H1 (cell line): ENCODE data around the gene TMEM223. TPM values are rescaled to one million over a fixed set of nuclear protein-coding genes. Genes with fewer than 3 reads are reported as not detected.

ENCODE experiments used
- ASH2L ChIP-seq: fragments of 200-600, 300-600 bp; sonication (generic); IDR thresholded peaks from one replicate; pipeline ENCODE4 v1.7.1; 2017; ENCODE audit warnings: low read length
- CBX5 ChIP-seq: fragments of 300-800, 300-1000 bp; sonication (generic); IDR thresholded peaks from 2 replicates; pipeline ENCODE4 v1.7.1; 2016; ENCODE audit warnings: antibody characterized with exemption, low read length, low read depth
- CEBPB ChIP-seq: IDR thresholded peaks from 2 replicates; pipeline ENCODE4 v1.6.1; 2012; ENCODE audit warnings: low read depth, low read length
- EGR1 ChIP-seq: IDR thresholded peaks from 2 replicates; pipeline ENCODE4 v1.6.1; 2011; ENCODE audit warnings: low read depth, low read length, borderline replicate concordance
- GTF2F1 ChIP-seq: IDR thresholded peaks from 2 replicates; pipeline ENCODE4 v1.6.1; 2012; ENCODE audit warnings: low read depth, low read length, improper control_type of control experiment, borderline replicate concordance
- KDM5A ChIP-seq: fragments of 200-600 bp; IDR thresholded peaks from 2 replicates; pipeline ENCODE4 v1.7.1; 2012; ENCODE audit warnings: mild to moderate bottlenecking, low read length, inconsistent platforms, mixed read lengths
- PHF8 ChIP-seq: fragments of 200-600 bp; sonication (generic); conservative IDR thresholded peaks from 2 replicates; pipeline ENCODE4 v1.7.1; 2012; ENCODE audit warnings: low read depth, mild to moderate bottlenecking, inconsistent platforms, low read length, moderate library complexity
- RAD21 ChIP-seq, 2 experiments: IDR thresholded peaks in 1 of 2; conservative IDR thresholded peaks in 1 of 2; 2 replicates each; pipeline ENCODE4 v1.6.1; 2011; ENCODE audit warnings: low read depth in 2 of 2, low read length in 2 of 2, improper control_type of control experiment in 1 of 2, inconsistent platforms in 1 of 2, mild to moderate bottlenecking in 1 of 2, moderate library complexity in 1 of 2
- SIRT6 ChIP-seq: IDR thresholded peaks from one replicate; pipeline ENCODE4 v1.7.1; 2012; ENCODE audit warnings: low read length, inconsistent platforms
- TAF7 ChIP-seq: optimal IDR thresholded peaks from 2 replicates; pipeline ENCODE3; 2011; ENCODE audit warnings: low read depth, mild to moderate bottlenecking, inconsistent platforms, low read length, moderate library complexity, borderline replicate concordance
- TCF12 ChIP-seq: IDR thresholded peaks from 2 replicates; pipeline ENCODE4 v1.6.1; 2011; ENCODE audit warnings: low read depth, mild to moderate bottlenecking, low read length
- polyA plus RNA-seq, 7 experiments: library from polyadenylated mRNA; depleted of rRNA in 3 of 7; stranded (reverse) in 5 of 7; unstranded in 2 of 7; fragments of >200 nt in 5 of 7; fragments of 200-250 nt in 2 of 7; gene quantifications; 1 replicate in 5 of 7; 2 replicates in 1 of 7; 4 replicates in 1 of 7; pipeline versions ENCODE4 v1.2.1 to v1.2.3, GENCODE V29; 2011 to 2013; ENCODE audit warnings: missing spikeins in 2 of 7, mixed read lengths in 2 of 7
- total RNA-seq: library from RNA; stranded (reverse); fragmentation: NEBNext Ultra II Directional; extraction: Animal tissue kit (Norgen Biotek cat#: 25700); gene quantifications from 2 replicates; pipeline ENCODE4 v1.2.1, GENCODE V29; 2021
- TF ChIP-seq, protein P1 (sequence below), 3 experiments: IDR thresholded peaks; 1 replicate in 2 of 3; 2 replicates in 1 of 3; pipeline versions ENCODE4 v1.5.1 to v1.6.1; 2011; ENCODE audit warnings: low read length in 3 of 3, mild to moderate bottlenecking in 3 of 3, inconsistent platforms in 2 of 3, low read depth in 1 of 3, moderate library complexity in 1 of 3; ENCODE audit not compliant: insufficient read depth in 1 of 3; ENCODE audit errors: control extremely low read depth in 1 of 3
- TF ChIP-seq, protein P2 (sequence below): IDR thresholded peaks from 2 replicates; pipeline ENCODE4 v1.6.1; 2011; ENCODE audit warnings: low read depth, mild to moderate bottlenecking, low read length; ENCODE audit not compliant: insufficient read depth
- TF ChIP-seq, protein P3 (sequence below): IDR thresholded peaks from 2 replicates; pipeline ENCODE4 v1.6.1; 2012; ENCODE audit warnings: inconsistent platforms

The TMEM223 gene
- total and polyA plus RNA-seq, 2 of the 8 experiments (the other 6 are each of a cell fraction or from before 2014, with no cell fraction given): 22.9 to 64.1 TPM

DNA sequence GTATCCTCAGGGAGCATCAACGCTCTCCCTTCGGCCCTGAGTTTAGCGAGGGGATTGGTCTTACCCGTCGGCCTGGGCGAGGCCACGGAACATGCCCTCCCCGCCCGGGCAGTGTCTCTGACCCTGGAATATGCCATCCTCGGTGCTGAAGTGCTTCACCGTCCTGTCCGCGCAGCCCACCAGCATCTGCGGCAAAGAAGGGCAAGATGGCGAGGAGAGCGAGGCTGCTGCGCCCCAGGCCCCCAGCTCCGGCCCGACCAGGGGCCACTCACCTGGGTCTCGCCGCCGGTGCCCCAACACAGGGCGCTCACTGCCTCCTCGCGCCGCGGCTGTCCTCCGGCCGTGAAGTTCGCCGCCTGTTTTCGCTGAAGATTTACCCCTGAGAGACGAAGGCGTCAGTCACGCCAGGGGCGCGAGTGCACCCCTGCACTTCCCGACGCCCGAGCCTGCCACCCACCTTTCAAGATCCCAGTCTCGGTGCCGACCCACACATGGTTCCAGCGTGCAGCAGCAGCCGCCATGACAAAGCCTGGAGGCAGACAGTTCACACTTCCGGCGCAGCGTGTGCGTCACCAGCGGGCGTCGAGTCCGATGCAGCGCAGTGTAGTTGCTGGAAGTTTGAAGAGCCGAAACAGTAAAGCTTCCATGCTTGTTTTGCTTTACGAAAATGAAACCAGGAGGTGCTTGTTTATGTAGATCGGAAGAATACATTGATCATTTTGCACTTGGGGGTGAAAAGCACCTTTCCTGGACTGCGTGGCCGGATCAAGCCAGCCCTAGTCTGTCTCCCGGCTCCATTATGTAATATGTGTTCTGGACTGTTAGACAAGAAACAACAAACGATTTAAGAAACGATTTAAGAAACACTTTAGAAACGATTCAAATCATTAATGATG is 47.5 kb upstream of the TMEM223 start, which contains the start of gene WDR74 (continued):
- TF ChIP-seq, protein P1, sequence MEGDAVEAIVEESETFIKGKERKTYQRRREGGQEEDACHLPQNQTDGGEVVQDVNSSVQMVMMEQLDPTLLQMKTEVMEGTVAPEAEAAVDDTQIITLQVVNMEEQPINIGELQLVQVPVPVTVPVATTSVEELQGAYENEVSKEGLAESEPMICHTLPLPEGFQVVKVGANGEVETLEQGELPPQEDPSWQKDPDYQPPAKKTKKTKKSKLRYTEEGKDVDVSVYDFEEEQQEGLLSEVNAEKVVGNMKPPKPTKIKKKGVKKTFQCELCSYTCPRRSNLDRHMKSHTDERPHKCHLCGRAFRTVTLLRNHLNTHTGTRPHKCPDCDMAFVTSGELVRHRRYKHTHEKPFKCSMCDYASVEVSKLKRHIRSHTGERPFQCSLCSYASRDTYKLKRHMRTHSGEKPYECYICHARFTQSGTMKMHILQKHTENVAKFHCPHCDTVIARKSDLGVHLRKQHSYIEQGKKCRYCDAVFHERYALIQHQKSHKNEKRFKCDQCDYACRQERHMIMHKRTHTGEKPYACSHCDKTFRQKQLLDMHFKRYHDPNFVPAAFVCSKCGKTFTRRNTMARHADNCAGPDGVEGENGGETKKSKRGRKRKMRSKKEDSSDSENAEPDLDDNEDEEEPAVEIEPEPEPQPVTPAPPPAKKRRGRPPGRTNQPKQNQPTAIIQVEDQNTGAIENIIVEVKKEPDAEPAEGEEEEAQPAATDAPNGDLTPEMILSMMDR (IDR thresholded peaks at IDR 0.05; ENCODE audit: control extremely low read depth in 1 of 3, insufficient read depth in 1 of 3, low read depth in 1 of 3, low read length in 3 of 3): no peak
- TF ChIP-seq PHF8: peak; percentile 89
- TF ChIP-seq TAF7: peak; percentile 93
- TF ChIP-seq KDM5A: peak; percentile 97
- TF ChIP-seq CEBPB: no peak
- TF ChIP-seq SIRT6: no peak
- TF ChIP-seq TCF12: 0 out of 2 replicates have a peak, but pooled peaks have one; percentile 22
- TF ChIP-seq ASH2L: peak; percentile 95
- no peak for TF ChIP-seq RAD21 (IDR thresholded peaks at IDR 0.05 in 1 of 2, conservative IDR thresholded peaks at IDR 0.05 in 1 of 2; ENCODE audit: low read depth in 2 of 2, low read length in 2 of 2)
- TF ChIP-seq, protein P2, sequence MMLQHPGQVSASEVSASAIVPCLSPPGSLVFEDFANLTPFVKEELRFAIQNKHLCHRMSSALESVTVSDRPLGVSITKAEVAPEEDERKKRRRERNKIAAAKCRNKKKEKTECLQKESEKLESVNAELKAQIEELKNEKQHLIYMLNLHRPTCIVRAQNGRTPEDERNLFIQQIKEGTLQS: peak; percentile 89
- TF ChIP-seq CBX5: no peak
- TF ChIP-seq GTF2F1: peak; percentile 30; the same call in 1 of the 2 replicates
- TF ChIP-seq, protein P3, sequence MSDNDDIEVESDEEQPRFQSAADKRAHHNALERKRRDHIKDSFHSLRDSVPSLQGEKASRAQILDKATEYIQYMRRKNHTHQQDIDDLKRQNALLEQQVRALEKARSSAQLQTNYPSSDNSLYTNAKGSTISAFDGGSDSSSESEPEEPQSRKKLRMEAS: peak; percentile 99
- TF ChIP-seq EGR1: no peak
